Measurements from ENCODE around the gene RNF187. TPM values are rescaled to one million over a fixed set of nuclear protein-coding genes. Genes with fewer than 3 reads are reported as not detected.

The RNF187 gene
- 76.2 and 102 TPM in 2 replicates for total RNA-seq

GRCh38 chr1:228487336-228488124 lies at the start of gene RNF187:
TSS of gene RNF187 (plus strand) at chr1:228487382.

Other genes with a start within 250 kb of the RNF187 start
- gene TRIM11, start 80.5 kb upstream of the RNF187 start, total RNA-seq: 14.7 and 21.1 TPM in 2 replicates
- gene TRIM17, start 70.5 kb upstream of the RNF187 start, total RNA-seq: 0.07 TPM in 2 replicates
- gene RHOU, start 248.1 kb downstream of the RNF187 start, total RNA-seq: 0.91 and 1.1 TPM in 2 replicates